Pancreas (tissue), 10 donors: ENCODE data around the gene ATP9A. TPM values are rescaled to one million over a fixed set of nuclear protein-coding genes. Genes with fewer than 3 reads are reported as not detected.
A peak's percentile ranks its signal among the peaks of the same experiment; 100 is the strongest.

Source experiments
- ATAC-seq, 4 donors: fragments of 200-7000 bp; cut with Tn5 transposase; one replicate each; pipeline versions ENCODE4 v1.8.0 to v1.9.1; 2020; ENCODE audit warnings: mild to moderate bottlenecking in 4 of 4, moderate library complexity in 4 of 4
- DNase-seq, 6 donors: peaks; one replicate each; pipeline ENCODE4 v3.0.0-alpha.2; 2020
- FAIRE-seq: peaks from 2 replicates; lab custom pipeline; 2012; peaks lifted over from hg19 to GRCh38; lab: Jason Lieb, UNC
- H3K27ac ChIP-seq, 4 donors: fragments of 200-600 bp; sonication (generic); 1 replicate in 3 of 4; 2 replicates in 1 of 4; pipeline versions ENCODE4 v1.5.0 to v1.8.0; 2020
- H3K27me3 ChIP-seq, 4 donors: fragments of 200-600 bp; one replicate each; pipeline ENCODE4 v1.8.0; 2021
- H3K36me3 ChIP-seq, 3 donors: fragments of 200-600 bp; sonication (generic) in 1 of 3; one replicate each; pipeline versions ENCODE4 v1.5.0 to v1.8.0; 2020 to 2021
- H3K4me1 ChIP-seq, 3 donors: fragments of 200-600 bp; one replicate each; pipeline ENCODE4 v1.8.0; 2021
- H3K4me3 ChIP-seq, 4 donors: fragments of 200-600 bp; sonication (generic) in 2 of 4; one replicate each; pipeline versions ENCODE4 v1.5.0 to v1.8.0; 2020 to 2021
- H3K9me3 ChIP-seq, 4 donors: fragments of 200-600 bp; one replicate each; pipeline ENCODE4 v1.8.0; 2021
- WGBS, 2 donors: extraction: QIAGEN DNeasy Blood & Tissue Kit; methylation state at CpG; one replicate each; pipeline ENCODE4 v1.1.7; 2013; 5-methylcytosine and 5-hydroxymethylcytosine counted together
- intact Hi-C, 3 donors: fragments of 100-400 bp; cut with DNase I; formaldehyde crosslinking; loops; one replicate each; pipeline versions ENCODE4 v1.11.1 to v1.14.2; 2022
- polyA plus RNA-seq, 2 donors: library from polyadenylated mRNA; stranded (reverse); fragments of 200-250 nt; gene quantifications; one replicate each; pipeline ENCODE4 v1.2.3, GENCODE V29; 2013
- total RNA-seq, 6 donors: library from RNA; stranded (reverse); fragmentation: NEBNext Ultra II Directional in 4 of 6; extraction: Animal tissue kit (Norgen Biotek cat#: 25700) in 4 of 6; gene quantifications; one replicate each; pipeline versions ENCODE4 v1.2.1 to v1.2.4, GENCODE V29; 2021 to 2023
- TF ChIP-seq, protein P1 (sequence below), 4 donors: fragments of 200-600 bp; sonication (generic) in 3 of 4; IDR thresholded peaks; one replicate each; pipeline versions ENCODE4 v1.5.0 to v1.8.0; 2021; ENCODE audit warnings: antibody characterized with exemption in 4 of 4
- donor health status: healthy with polysubstance abuse.
- donor health status: DM: no; HTN: no; CAD: no; lungs with moderate emphysema.
- donor health status: DM: no; HTN: no; CAD: no.
- donor health status: control.
- donor health status: control.
- donor health status: Bipolar disorder and iron deficiency.
- donor health status: DM: yes; HTN: yes; CAD: no.
- donor health status: DM: no; HTN: no; CAD: no.
- donor health status: DM: no; HTN: no; CAD: no.
- donor health status: DM: yes; HTN: yes; CAD: no.

ATP9A gene
- total and polyA plus RNA-seq, 8 donors = 5.8 to 41.0 (median 20.0) TPM

DNA sequence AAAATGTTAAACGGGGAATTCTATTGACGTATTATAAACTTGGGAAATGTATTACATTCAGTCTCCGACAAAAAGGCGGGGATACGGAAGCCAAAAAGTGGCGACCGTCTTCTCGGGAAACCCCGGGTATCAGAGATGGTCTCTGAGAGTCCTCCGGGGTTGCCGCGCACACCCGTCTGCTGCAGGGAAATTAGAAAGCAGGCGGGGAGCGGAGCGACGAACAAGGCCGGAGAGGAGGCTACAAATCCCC, 32.6 kb upstream of the ATP9A start:
- peak overlapping the region in 2 of 4 donors; percentile 54 to 75 for H3K27ac ChIP-seq
- peak overlapping the region; percentile 8 to 53 (median 38) for H3K4me3 ChIP-seq
- H3K36me3 ChIP-seq = no peaks in the 10 kb centered on the region
- H3K27me3 ChIP-seq = no peaks in the 10 kb centered on the region
- WGBS, 2 donors = 1 to 2% methylated on average over 18 of the region's 18 CpGs
- intact Hi-C loops = no loop called here
- DNase-seq (peak in 2 of 6 donors; percentile 33 to 63), ATAC-seq (peak; percentile 23 to 65 (median 49)), FAIRE-seq (no peak)
- H3K9me3 ChIP-seq = no peaks in the 10 kb centered on the region
- peaks cover 0 to 14% (median 0%) of the 10 kb centered on the region in 3 donors for H3K4me1 ChIP-seq
- TF ChIP-seq, protein P1, sequence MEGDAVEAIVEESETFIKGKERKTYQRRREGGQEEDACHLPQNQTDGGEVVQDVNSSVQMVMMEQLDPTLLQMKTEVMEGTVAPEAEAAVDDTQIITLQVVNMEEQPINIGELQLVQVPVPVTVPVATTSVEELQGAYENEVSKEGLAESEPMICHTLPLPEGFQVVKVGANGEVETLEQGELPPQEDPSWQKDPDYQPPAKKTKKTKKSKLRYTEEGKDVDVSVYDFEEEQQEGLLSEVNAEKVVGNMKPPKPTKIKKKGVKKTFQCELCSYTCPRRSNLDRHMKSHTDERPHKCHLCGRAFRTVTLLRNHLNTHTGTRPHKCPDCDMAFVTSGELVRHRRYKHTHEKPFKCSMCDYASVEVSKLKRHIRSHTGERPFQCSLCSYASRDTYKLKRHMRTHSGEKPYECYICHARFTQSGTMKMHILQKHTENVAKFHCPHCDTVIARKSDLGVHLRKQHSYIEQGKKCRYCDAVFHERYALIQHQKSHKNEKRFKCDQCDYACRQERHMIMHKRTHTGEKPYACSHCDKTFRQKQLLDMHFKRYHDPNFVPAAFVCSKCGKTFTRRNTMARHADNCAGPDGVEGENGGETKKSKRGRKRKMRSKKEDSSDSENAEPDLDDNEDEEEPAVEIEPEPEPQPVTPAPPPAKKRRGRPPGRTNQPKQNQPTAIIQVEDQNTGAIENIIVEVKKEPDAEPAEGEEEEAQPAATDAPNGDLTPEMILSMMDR (IDR thresholded peaks at IDR 0.05) = no peak

DNA sequence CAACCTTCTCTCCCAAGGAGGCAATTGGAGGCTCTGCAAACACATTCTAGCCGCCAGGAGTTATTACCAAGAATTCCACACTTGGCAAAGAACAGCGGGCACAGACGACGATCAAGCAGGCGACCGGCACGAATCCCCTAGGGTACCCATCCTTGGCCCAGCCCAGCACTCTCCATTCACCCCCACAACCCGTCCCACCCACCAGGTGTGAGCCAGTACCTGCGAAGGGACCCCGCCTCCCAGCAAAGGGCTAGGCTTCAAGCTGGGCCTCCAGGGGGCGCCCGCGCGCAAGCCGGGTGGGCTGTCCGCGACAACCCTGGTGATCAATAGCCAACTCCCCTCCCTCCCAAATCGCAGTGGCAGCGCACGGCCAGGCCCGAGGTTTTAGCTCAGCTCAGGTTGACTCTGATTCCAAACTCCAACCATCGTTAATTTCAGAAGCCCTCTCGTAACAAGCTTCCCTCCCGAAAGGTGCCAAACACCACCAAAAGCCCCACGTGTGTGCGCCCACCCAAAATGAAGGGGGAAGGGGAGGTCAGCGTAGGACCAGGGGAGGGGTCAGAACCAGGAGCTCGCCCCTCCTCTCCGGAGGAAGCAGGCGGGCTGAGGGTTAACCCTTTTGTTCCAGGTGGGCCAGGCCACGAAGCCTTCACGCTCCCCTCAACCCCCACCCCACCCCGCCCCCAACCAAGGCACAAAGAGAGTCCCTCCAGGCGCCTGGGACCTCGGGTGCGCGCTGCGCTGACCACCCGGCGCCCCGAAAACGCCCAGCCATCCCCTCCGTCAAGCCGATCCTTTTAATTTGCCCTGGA, 32.1 kb upstream of the ATP9A start:
- H3K4me1 ChIP-seq = peaks cover 0 to 14% (median 0%) of the 10 kb centered on the region in 3 donors
- 1 to 2% methylated on average over 44 of the region's 44 CpGs for WGBS, 2 donors
- H3K27ac ChIP-seq = peak overlapping the region in 2 of 4 donors; percentile 54 to 75
- no peaks in the 10 kb centered on the region for H3K9me3 ChIP-seq
- intact Hi-C loops = no loop called here
- TF ChIP-seq, protein P1 (IDR thresholded peaks at IDR 0.05) = peak; percentile 63 to 79 (median 72)
- DNase-seq (peak; percentile 66 to 96 (median 83)), ATAC-seq (peak; percentile 82 to 95 (median 92)), FAIRE-seq (no peak)
- H3K27me3 ChIP-seq = no peaks in the 10 kb centered on the region
- H3K36me3 ChIP-seq = no peaks in the 10 kb centered on the region
- H3K4me3 ChIP-seq = peak overlapping the region; percentile 8 to 53 (median 38)

DNA sequence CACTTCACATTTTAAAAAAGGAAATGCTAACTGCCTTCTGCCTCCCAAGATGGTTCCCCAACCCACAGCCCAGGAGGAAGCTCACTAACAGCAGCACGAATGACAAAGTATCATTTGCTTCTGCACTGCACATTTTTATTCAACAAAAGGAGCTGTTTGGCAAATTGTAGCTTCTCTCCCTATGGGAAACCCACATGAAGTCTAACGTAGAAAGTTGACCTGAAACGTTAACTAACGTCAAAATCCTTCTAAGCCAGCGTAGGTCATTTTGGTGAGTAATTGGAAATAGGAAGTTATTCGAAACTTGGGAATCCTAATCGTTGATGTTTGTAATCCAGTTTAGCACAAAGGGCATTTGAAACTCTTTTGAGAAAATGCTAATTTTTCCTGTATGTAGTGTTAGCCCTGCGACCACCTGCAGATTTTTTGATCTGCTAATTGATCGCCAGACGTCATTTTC, 31.2 kb upstream of the ATP9A start:
- Histone ChIP-seq H3K27ac (no peak overlapping the region), H3K9me3 (no peaks in the 10 kb centered on the region), H3K4me1 (peaks cover 0 to 14% (median 0%) of the 10 kb centered on the region in 3 donors), H3K4me3 (peak overlapping the region in 1 of 4 donors; percentile 53), H3K27me3 (no peaks in the 10 kb centered on the region), H3K36me3 (no peaks in the 10 kb centered on the region)
- ATAC-seq (no peak), FAIRE-seq (no peak), DNase-seq (no peak)
- TF ChIP-seq, protein P1 (IDR thresholded peaks at IDR 0.05) = no peak
- WGBS, 2 donors = 11 to 14% methylated on average over 10 of the region's 10 CpGs
- intact Hi-C loops = no loop called here

DNA sequence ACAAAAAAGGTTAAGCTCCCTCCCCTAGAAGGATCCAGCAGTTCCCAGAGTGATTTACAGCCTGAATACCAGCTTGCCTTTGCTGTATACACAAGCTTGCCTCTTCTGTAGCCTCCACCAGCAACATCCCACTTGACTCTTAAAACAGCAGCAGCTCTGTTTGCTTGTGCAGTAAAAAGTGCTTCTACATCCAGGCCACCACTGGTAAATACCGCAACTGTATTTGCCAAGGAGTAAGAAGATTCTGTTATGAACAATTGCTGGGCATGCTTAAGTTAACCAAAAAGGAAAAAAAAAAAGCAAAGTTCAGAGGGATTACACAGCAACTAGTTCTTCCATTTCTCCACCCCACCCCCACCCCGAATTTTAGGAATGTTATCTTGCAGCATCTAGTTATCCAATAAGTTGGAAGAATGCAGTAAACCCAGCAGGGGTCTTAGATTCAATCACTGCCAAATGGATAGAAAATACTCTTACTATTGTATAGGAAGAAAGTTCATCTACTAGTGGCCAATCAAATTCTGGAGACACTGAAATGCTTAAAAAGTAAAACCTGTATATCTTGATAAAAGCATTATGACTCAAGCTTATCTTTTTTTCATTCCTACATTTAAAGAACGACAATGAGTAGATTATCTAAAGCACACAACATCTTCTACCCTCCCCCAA, 29.3 kb upstream of the ATP9A start:
- 21 to 23% methylated on average over 3 of the region's 3 CpGs for WGBS, 2 donors
- FAIRE-seq = no peak
- H3K4me3 ChIP-seq = no peak overlapping the region
- TF ChIP-seq, protein P1 (IDR thresholded peaks at IDR 0.05) = no peak
- ATAC-seq = no peak
- H3K27me3 ChIP-seq = no peaks in the 10 kb centered on the region
- intact Hi-C loops = no loop called here
- no peaks in the 10 kb centered on the region for H3K36me3 ChIP-seq
- H3K27ac ChIP-seq = no peak overlapping the region
- DNase-seq = no peak
- H3K9me3 ChIP-seq = no peaks in the 10 kb centered on the region
- H3K4me1 ChIP-seq = peaks cover 0 to 14% (median 0%) of the 10 kb centered on the region in 3 donors
